GM21717 (cell line): ENCODE results near the gene ARL2BP.
"Not testable (repeated sequence)": the region's sequence is repeated elsewhere in the genome, so short reads cannot be mapped to it uniquely, and the experiment has no call there.

Experiments used
- ATAC-seq: cut with Tn5 transposase; IDR thresholded peaks from one replicate; pipeline ENCODE4 v1.9.1; 2021; ENCODE audit warnings: mild to moderate bottlenecking, moderate library complexity; ENCODE audit not compliant: unreplicated experiment

ARL2BP gene

DNA sequence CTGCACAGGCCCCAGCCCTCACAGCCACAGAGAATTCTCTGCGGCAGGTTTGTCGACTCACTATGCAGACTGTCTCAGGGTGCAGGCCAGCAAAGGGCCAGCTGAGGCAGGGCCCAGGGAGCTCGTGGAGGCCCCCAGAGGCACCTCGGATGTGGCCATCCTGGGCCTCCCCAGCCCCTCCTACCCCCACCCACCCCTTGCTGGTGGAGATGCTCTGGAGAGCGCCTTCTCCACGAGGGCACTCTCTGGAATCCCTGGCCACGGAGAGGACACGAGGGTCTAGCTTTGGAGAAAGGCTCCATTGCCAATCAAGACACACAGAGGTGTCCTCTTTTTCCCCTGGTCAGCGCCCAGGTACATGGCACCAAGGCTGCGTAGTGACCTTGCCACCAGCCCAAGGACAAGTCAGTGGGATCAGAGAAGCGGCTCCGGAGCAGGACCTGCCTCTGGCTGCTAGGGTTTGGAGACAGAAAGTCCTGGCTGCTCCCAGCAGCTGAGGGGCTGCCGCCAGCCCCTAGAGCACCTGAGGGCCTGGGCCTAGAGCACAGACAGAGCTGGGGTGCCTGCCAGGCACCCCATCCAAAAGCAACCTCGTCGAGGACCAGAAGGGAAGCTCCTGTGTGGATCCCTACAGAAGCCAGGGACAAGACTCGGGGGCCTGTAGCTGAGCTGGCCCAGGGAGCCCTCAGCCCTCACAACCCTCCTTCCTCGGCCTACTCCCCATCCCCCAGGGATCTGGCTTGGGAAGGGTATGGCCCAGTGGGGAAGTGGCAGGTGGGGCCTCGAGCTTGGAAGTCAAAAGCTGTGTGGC is 18.7 kb downstream of the ARL2BP start:
- no peak for ATAC-seq

- ATAC-seq = no peak
Measured at GRCh38 chr16:57264381-57264780, 19.3 kb downstream of the ARL2BP start.

GRCh38 chr16:57264950-57265371 is 19.9 kb downstream of the ARL2BP start:
- no peak for ATAC-seq

DNA sequence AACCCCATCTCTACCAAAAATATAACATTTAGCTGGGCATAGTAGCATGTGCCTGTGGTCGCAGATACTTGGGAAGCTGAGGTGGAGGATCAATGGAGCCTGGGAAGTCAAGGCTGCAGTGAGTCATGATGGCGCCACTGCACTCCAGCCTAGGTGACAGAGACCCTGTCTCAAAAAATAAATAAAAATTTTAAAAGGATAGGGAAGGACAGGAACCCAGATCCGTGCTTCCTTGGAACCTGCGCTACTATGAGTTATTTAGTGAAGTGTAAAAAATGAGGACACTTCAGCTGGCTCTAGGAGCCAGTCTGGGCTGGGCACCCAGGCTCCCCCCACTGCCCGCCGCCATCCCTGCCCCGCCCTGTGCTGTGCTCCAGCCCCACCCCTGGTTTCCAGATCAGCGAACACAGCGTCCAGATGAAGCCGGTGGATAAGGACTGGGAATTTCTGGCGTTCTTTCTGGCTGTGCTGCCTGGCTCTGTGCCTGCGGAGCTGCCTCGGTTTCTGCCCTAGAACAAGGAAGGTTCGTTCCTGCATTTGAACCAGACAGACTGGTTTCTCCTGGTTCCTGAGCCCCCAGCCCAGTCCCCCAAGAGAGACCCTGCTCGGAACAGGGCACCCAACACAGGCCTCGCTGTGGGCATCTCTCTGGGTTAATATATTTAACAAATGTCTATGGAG is 20.9 kb downstream of the ARL2BP start:
- ATAC-seq = no peak

DNA sequence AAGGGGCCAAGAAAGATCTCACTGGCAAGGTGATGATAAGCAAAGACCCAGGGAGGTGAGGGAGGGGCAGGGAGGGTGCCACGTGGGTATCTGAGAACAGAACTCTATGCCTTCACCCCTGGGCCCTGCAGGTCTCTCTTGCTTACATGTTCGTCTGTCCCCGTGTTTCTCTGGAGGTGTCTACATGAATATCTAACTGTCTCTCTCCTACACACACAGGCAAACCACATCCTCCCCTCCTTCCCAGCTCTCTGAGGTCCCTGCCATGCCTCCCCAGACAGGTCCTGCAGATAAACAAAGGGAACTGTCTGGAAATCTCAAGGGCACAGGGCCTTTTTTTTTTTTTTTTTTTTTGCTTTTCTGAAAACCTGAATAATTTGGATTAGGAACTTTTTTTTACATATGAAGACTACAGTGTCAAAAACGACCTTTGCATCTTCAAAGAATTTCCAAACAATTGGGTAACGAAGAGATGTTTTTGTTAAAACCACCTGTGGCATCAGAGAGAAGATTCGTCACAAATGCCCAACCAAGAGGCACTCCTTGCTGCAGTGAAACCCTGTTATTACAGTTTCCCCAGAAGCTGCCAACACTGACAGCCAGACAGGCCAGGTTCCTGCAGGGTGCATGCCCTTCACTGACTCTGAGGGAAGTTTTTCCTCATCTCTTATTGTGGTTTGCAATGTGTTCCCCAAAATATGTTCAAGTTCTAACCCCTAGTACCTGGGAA is 21.6 kb downstream of the ARL2BP start:
- no peak for ATAC-seq

- not testable (repeated sequence) for ATAC-seq
Measured at GRCh38 chr16:57267343-57267742, 22.3 kb downstream of the ARL2BP start.

DNA sequence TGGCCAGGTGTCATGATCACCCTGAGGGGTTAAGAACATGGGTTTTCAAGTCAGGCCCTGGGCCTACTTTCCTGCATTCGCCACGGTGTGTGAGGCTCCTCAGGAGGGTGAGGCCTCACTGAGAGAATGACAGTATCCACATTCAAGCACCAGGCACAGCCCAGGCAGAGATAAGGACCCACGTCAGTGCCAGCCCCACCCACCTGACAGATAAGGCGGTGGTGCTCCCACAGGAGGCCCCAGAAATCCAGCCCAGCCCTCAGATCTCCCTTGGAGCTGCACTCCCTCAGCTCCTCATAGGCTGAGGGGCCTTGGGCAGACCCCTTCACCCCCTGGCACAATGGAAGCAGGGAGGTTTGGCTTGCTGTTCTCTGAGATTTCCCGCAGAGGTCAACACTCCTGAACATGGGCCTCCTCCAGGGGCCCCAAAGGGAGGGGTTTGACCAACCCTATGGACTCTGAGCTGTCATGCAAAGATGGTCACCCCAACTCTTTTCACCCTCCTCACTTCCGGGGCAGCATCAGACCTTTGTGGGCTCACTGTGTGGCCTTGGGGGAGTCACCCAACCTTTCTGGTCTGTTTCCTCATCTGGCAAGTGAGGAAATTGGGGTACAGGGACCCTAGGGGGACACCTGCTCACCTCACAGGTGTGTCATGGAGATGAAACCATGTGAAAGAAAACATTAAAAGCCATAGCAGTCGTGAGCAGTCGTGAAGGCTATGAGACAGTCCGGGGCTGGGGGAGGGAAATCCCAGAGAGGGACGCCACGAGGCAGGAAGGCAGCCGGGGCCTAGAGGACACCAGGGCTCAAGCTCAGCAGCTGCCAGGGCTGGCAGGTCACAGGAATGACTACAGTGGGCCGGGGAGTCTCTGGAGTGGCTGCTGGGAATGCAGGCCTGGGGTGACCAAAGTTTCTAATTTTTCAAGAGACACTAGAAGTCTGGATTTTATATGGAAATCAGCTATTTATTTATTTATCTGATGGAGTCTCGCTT is 24.0 kb downstream of the ARL2BP start:
- ATAC-seq = no peak

GRCh38 chr16:57270221-57271062 is 25.4 kb downstream of the ARL2BP start:
- no peak for ATAC-seq

DNA sequence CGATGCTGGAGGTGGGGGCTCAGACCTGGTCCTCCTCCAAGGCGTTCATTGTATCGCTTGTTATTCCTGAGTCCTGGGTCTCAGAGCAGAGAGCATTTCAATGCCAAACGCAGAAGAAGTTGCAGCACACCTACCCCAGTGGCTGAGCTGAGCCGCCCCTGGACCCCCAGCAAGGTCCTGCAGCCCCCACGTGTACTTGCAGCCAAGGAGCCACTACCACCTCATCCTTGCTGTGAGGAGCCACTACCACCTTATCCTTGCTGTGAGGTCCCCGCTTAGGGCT is 25.9 kb downstream of the ARL2BP start:
- ATAC-seq = no peak

- ATAC-seq = no peak
Measured at GRCh38 chr16:57271867-57272495, 26.9 kb downstream of the ARL2BP start.

GRCh38 chr16:57273359-57273758 is 28.3 kb downstream of the ARL2BP start:
- ATAC-seq = no peak

- no peak for ATAC-seq
Measured at GRCh38 chr16:57273826-57274225, 28.8 kb downstream of the ARL2BP start.

DNA sequence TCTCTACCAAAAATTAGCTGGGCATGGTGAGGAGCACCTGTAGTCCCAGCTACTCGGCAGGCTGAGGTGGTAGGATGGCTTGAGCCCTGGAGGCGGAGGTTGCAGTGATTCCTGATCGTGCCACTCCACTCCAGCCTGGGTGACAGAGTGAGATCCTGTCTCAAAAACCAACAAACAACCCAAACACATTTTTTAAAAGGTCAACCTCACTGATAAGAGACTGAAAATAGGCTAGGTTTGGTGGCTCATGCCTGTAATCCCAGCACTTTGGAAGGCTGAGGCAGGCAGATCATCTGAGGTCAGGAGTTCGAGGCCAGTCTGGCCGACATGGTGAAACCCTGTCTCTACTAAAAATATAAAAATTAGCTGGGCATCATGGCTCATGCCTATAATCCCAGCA is 30.9 kb downstream of the ARL2BP start:
- ATAC-seq = not testable (repeated sequence)

DNA sequence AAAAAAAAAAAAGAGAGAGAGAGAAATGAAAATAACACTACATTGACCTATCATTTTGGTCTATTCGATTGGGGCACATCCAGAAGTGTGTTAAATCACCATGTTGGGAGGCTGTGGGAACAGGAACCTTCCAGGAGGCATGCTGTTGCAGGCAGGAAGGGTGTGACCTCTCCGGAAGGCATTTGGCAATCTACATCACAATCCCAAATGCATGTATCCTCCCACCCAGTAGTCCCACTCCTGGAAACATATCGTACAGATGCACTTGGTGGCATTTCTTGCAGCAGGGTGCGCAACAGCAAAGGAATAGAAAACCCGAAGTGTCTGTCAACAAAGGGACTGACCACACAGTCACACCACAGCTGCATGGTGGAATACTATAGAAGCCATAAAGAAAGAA is 31.5 kb downstream of the ARL2BP start:
- no peak for ATAC-seq

GRCh38 chr16:57277586-57277985 is 32.5 kb downstream of the ARL2BP start:
- ATAC-seq = no peak

GRCh38 chr16:57278494-57278893 is 33.4 kb downstream of the ARL2BP start:
- no peak for ATAC-seq

- no peak for ATAC-seq
Measured at GRCh38 chr16:57279780-57280638, 35.0 kb downstream of the ARL2BP start.

- ATAC-seq = no peak
Measured at GRCh38 chr16:57281791-57282190, 36.7 kb downstream of the ARL2BP start.
